ENCODE results near the gene CYB5R3. TPM values are rescaled to one million over a fixed set of nuclear protein-coding genes. Genes with fewer than 3 reads are reported as not detected.

The CYB5R3 gene
- polyA plus RNA-seq, 1 of the 3 experiments (the other 2 are of a cell fraction) = 106 TPM

DNA sequence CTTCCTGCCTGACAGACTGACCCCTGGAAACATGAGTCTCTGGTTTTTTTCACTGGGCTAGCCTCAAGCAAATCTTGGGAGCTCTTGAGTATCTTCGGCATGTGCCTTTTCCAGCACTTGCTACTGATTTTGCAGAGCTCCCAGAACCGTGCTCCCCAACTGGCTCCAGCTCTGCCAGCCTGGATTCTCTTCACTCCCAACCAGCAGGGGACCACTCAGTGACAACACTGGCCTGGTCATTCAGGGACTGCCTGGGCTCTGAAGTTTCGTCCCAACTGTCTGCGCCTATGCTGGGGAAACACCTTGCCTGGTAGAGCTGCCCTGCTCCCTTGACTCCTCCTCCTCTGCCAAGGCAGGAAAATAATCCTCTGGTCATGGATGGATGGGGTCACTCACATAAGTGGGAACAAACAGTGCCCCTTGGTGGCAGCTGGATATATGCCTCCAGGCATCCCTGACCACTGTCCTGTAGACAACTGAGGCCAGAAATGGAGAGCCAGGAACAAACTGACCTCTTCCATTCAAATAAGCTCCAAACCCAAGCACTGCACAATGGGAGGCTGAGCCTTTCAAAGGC lies 64.7 kb downstream of the CYB5R3 start:
- no peak overlapping the region for H2AFZ ChIP-seq (ENCODE audit: low read depth)
- H3F3A ChIP-seq (replicated peaks; ENCODE audit: insufficient read depth) = no peaks in the 10 kb centered on the region
- no peaks in the 10 kb centered on the region for H3K9me2 ChIP-seq
- H3K27ac ChIP-seq (ENCODE audit: low read depth in 2 of 2, low read length in 1 of 2) = no peak overlapping the region
- H3K4me3 ChIP-seq (ENCODE audit: low read depth in 2 of 2, low read length in 1 of 2) = no peak overlapping the region
- no peak overlapping the region for H3K9ac ChIP-seq
- TF ChIP-seq FOSL2 (IDR thresholded peaks at IDR 0.05; ENCODE audit: borderline replicate concordance, low read depth) (no peak), MXI1 (IDR thresholded peaks at IDR 0.05; ENCODE audit: low read depth, low read length) (no peak), EP300 (IDR thresholded peaks at IDR 0.05; ENCODE audit: borderline replicate concordance in 1 of 2, low read depth in 1 of 2, low read length in 1 of 2) (no peak), USF2 (IDR thresholded peaks at IDR 0.05; ENCODE audit: borderline replicate concordance, low read depth, low read length) (no peak), GABPA (IDR thresholded peaks at IDR 0.05; ENCODE audit: low read depth) (no peak), JUND (IDR thresholded peaks at IDR 0.05) (no peak), MEF2A (IDR thresholded peaks at IDR 0.05; ENCODE audit: borderline replicate concordance, low read depth) (no peak), CTCF (IDR thresholded peaks at IDR 0.05) (no peak), SMC3 (IDR thresholded peaks at IDR 0.05; ENCODE audit: low read depth, low read length) (no peak), GATA2 (CRISPR knock-in tag; IDR thresholded peaks at IDR 0.05) (no peak), ZBTB33 (IDR thresholded peaks at IDR 0.05; ENCODE audit: borderline replicate concordance, low read depth) (no peak), FOXM1 (IDR thresholded peaks at IDR 0.05; ENCODE audit: low read depth) (no peak), POLR2AphosphoS5 (IDR thresholded peaks at IDR 0.05; ENCODE audit: low read depth, low read length) (no peak), RFX5 (IDR thresholded peaks at IDR 0.05; ENCODE audit: low read length) (no peak), RXRA (IDR thresholded peaks at IDR 0.05; ENCODE audit: borderline replicate concordance, low read depth) (no peak), RAD21 (IDR thresholded peaks at IDR 0.05; ENCODE audit: low read length) (no peak), EZH2phosphoT487 (IDR thresholded peaks at IDR 0.05; ENCODE audit: borderline replicate concordance, low read depth) (no peak)
- no peaks in the 10 kb centered on the region for H4K20me1 ChIP-seq (ENCODE audit: insufficient read depth)
- no peaks in the 10 kb centered on the region for H3K27me3 ChIP-seq (ENCODE audit: insufficient read depth)
- ChIA-PET CTCF (interaction anchor here (0.6 to 1.4 kb wide), 2 partner anchors 28 to 39 kb away, joined by 3 to 4 read pairs; no protein-coding TSS in a partner anchor), POLR2A (no interaction called here)
- no peaks in the 10 kb centered on the region; a peak in 1 of 4 replicates for H3K4me1 ChIP-seq (ENCODE audit: control insufficient read depth in 1 of 2, insufficient read depth in 2 of 2, low read depth in 1 of 2, low read length in 1 of 2)
- H3K36me3 ChIP-seq (replicated peaks in 1 of 2; ENCODE audit: control insufficient read depth in 1 of 2, insufficient read depth in 2 of 2, low read length in 1 of 2) = peaks cover 2 to 20% of the 10 kb centered on the region in 2 experiments
- DNase-seq = no peak
- WGBS (ENCODE audit: low lambda C conversion rate) = 100% methylated on average over 2 of the region's 4 CpGs
- no peaks in the 10 kb centered on the region for H3K79me2 ChIP-seq (ENCODE audit: insufficient read depth)
- no peaks in the 10 kb centered on the region for H3K9me3 ChIP-seq
- H3K4me2 ChIP-seq = no peak overlapping the region

All from SK-N-SH (cell line).